ENCODE data around the gene NMUR1.
A peak's percentile ranks its signal among the peaks of the same experiment; 100 is the strongest.

NMUR1 gene

GRCh38 chr2:231525248-231526163 lies 4.7 kb downstream of the NMUR1 start:
- DNase-seq (ENCODE audit: low read depth): no peak

- no peak for DNase-seq (ENCODE audit: low read depth)
These were observed 5.6 kb downstream of the NMUR1 start for GRCh38 chr2:231524477-231525247.

DNA sequence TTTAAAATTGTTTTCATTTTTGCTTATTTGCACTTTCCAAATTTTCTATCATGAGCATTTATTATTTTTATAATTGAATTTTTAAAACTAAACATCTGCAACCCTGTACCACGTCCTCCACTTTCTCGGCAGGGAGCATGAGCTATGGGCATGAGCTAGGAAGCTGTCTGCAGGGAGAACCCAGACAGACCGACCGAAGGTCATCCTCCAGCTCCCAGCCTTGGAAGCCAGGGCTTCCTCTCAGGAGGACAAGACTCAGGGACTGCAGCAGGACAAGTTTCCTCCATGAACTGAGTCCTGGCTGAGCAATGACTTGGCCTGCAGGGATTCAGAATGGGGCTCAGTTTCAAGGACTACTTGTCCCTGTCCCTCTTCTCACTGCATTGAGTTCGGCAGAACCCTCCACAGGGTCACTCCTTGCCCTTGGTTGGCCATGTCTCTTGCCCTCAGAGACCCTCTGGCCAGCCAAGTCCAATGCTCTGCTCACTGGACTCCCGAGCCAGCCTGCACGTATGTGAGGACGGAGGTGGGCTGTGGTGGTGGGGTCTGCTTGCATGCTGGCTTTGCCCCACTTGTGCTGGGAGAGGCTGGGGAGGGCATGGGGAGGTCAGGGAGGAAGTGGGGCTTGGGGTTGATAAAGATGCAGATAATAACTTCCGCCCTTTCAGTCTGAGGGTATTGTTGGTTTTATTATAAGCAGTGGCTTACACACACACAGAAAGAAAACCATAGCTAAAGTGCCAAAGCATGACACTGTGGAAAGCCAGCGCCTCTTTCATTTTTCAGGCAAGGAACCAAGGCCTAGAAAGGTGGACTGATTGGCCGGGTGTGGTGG lies 6.6 kb downstream of the NMUR1 start:
- DNase-seq (ENCODE audit: low read depth): no peak

- no peak for DNase-seq (ENCODE audit: low read depth)
These were observed 7.6 kb downstream of the NMUR1 start for GRCh38 chr2:231522418-231523180.

GRCh38 chr2:231521443-231521842 lies 8.8 kb downstream of the NMUR1 start:
- no peak for DNase-seq (ENCODE audit: low read depth)

DNA sequence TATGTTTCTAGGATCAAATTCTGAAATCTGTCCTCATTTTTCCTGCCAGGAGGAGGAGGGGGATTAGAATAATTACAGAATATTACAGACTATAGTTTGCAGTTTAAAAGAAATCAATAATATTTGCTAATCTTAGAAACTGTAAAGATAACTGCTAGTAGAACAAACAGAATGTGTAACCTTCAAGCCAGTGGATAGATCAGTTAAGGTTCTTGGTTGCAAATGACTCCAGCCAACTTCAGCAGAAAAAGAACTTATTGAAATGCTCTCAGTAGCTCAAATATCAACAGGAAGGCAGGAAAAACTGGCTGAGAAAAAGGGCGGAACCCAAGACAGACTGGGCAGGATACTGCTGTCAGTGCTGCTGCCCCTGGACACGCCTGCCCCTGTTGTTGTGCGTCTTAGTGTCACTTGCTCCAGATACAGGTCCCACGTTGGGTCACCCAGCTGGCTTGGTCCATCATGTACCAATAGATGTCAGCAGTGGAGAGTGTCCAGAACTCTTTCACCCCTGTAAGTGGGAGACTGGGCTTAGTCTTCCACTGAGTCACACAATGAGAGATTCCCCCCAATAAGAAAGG lies 10.2 kb downstream of the NMUR1 start:
- no peak for DNase-seq (ENCODE audit: low read depth)

GRCh38 chr2:231518771-231519170 lies 11.5 kb downstream of the NMUR1 start:
- DNase-seq (ENCODE audit: low read depth): no peak

DNA sequence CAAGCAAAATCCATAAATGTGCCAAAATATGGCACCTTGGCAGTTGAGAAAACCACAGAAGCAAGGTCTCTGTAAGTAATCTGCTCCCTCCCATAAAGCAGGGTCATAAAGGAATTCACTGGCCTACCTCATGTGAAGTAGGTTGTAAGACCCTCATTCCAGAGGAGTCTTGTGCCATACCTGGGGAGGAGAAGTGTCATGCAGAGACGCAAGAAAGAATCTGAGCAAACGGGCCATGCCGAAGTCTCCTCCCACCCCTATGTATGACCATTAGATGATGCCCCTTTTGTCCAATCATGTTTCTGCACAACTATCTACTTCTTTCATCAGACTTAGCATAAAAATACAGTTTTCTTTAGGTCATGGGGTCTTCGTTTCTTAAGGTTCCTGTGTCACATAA lies 14.6 kb downstream of the NMUR1 start:
- no peak for DNase-seq (ENCODE audit: low read depth)

DNA sequence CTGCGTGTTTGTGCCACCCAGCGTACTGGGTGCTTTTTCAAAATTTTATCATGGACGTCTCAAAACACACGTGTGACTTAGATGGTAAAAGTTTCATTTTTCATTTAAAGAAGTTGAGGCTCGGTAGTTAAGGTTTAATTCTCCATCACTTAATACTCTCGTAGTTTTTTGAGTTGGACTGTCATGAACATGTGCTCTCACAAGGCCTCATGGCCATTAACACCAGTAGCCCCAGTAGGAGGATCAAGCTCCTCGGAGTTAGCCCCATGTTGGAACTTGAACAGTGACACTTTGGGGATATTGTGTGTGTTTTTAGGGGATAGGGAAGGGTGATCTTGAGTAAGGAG lies 15.3 kb downstream of the NMUR1 start:
- no peak for DNase-seq (ENCODE audit: low read depth)

- DNase-seq (ENCODE audit: low read depth): peak; percentile 94
These were observed 15.9 kb downstream of the NMUR1 start for GRCh38 chr2:231514225-231514950.

DNA sequence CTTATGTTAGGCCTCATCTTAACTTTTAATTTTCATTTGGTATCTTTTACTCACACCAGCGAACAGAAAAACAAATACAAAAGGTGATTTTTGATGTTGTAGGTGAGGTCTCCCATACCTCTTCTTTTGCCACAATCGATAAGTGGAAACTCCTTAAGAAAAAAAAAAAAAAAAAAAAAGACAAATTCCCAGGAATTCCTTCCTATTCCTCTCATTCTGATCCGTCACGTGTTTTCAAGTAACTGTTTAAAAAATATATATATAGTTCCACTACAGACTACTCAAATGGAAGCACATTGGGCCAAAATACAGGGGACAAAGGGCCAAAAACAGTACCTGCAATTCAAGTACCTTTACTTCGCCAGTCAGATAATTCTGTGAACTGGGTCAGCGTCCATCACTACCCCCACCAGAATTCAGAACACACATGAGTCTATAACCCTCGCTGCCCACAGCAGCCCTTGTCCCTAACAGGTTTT lies 16.5 kb downstream of the NMUR1 start:
- DNase-seq (ENCODE audit: low read depth): no peak

DNA sequence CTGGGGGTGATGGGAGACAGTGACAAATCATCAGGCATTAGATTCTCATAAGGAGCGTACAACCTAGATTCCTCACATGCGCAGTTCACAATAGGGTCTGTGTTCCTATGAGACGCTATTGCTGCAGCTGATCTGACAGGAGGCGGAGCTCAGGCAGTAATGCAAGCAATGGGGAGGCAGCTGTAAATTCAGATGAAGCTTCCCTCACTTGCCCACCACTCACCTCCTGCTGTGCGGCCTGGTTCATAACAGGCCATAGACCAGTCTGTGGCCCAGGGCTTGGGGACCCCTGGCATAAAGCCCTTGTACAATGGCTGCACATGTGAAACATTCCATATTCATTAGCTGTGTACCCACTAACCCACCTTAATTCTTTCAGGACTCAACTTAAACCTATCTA lies 18.0 kb downstream of the NMUR1 start:
- DNase-seq (ENCODE audit: low read depth): no peak

DNA sequence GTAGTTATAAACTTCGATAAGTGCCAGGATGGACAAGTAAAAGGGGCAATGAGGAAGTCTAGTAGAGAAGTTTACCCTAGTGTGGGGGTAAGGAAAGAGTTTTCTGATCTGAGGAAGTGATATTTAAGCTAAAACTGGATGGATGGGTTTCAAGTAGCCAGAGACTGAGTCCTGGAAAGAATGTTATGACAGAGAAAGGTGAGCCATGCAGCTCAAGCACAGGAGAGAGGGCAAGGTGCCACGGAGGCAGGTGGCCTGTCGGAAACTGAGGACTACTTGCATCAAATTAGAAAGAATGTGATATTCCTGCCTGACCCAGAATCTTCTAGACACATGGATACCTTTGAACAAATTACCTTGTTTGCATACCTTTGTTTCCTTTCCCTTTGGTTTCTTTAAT lies 26.5 kb downstream of the NMUR1 start:
- DNase-seq (ENCODE audit: low read depth): no peak

DNA sequence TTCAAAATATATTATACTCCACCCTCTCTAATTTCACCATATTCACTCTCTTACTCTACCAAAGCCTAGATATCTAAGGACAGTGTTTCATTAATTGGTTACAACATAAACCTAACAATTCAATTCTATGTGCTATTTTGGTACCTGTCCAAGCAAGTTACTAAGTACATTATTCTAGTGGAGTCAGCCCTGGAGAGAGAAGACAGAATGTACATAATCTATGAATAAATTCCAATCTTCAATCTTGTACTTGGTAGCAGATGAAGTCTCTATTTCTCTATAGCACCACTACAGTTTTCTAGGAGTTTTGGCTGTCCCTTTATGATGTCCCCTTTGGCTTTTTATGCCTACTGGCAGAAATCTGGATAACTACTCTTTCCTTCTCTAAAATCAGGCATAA lies 27.6 kb downstream of the NMUR1 start:
- DNase-seq (ENCODE audit: low read depth): no peak

DNA sequence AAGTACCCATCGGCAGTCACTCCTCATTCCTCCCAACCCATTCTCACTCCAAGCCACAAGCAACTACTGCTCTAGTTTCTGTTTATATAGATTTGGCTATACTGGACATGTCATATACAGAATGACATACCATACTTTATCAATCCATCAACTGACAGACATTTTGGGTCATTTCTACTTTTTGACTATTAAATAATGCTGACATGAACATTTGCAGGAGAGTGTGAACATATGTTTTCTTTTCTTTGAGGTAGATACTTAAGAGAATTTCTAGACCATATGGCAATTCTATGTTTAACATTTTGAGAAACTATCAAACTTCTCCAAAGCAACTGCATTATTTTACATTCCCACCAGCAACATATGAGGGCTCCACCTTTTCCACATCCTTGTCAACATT lies 32.6 kb downstream of the NMUR1 start:
- DNase-seq (ENCODE audit: low read depth): no peak

DNA sequence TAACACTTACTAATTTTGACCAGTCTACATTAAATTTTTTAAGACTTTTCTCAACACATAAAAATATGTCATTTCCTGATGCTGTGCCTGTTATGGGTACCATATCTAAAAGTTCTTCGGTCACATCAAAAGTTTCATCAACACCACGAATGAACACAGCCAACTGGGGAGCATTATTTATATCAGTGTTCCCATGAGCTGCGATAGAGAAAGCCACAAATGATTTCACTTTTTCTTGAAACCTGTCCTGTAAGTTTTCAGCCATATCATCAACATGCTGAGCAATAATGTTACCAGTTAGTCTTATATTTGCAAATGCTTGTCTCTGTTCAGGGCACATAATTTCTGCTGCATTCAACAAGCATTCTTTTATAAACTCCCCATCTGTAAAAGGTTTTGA lies 35.6 kb downstream of the NMUR1 start:
- DNase-seq (ENCODE audit: low read depth): no peak

DNA sequence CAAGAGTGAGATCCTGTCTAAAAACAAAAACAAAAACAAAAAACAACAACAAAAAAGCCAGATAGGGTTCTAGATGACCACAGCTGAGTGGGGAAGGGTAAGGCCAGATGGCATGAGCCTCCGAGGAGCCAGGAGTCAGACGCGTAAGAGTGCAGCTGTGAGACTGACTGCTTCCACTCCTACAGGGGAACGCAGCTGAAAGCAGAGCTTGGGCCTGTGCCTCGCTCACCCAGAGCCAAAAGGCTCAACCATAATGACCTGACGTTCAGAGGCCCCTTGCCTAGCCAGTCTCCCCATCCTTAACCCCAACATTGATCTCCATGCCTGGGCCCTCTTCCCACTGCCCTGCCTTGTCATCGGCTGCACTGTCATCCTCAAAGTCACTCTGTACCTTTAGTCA lies 39.4 kb downstream of the NMUR1 start:
- no peak for DNase-seq (ENCODE audit: low read depth)

GRCh38 chr2:231489990-231490389 lies 40.3 kb downstream of the NMUR1 start:
- no peak for DNase-seq (ENCODE audit: low read depth)

GRCh38 chr2:231488331-231488730 lies 41.9 kb downstream of the NMUR1 start:
- DNase-seq (ENCODE audit: low read depth): no peak

DNA sequence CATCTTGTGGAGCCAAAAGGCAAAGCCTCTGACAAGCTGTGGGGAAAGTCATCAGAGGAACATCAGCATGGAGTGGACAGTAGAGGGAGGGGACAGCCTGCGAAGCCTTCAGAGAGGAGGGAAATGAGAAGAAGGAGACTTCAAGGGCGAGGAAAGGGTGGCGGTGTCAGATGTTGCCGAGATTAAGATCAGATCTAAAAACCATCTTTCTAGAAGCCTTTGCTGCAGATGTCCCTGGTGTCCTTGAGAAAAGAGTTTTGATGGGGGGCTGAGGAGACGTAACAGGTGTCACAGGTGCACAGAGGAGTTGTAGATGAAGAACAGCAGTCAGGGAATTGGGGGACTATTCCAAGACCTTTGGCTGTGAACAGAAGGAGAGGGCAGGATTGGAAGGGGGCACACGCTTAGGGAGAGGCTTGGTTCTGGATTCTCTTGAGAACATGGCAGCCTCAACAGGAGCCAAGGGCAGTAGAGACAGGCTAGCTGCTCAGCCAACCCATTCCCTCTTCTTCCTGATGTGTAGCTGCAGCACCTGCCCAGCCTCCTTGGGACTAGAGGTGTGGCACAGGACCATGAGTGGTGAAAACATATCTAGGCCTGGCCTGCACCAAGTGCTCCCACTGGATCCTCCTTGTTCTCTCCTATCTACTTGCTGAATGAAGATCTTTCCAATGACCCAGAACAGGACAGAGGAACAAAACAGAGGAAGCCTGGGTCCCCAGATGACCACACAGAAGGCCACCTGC lies 43.2 kb downstream of the NMUR1 start:
- no peak for DNase-seq (ENCODE audit: low read depth)
